NB4 (cell line): ENCODE data around the gene FITM1.

Experiments
- MAX ChIP-seq: IDR thresholded peaks from 2 replicates; pipeline ENCODE4 v1.6.1; 2011; ENCODE audit warnings: low read depth, low read length
- MYC ChIP-seq: IDR thresholded peaks from 2 replicates; pipeline ENCODE4 v1.6.1; 2011; ENCODE audit warnings: low read depth, low read length
- POLR2A ChIP-seq: IDR thresholded peaks from 2 replicates; pipeline ENCODE4 v1.6.1; 2011; ENCODE audit warnings: mild to moderate bottlenecking; ENCODE audit not compliant: insufficient read length; ENCODE audit errors: extremely low read depth
- TF ChIP-seq, protein P1 (sequence below): IDR thresholded peaks from one replicate; pipeline ENCODE4 v1.5.1; 2012; ENCODE audit warnings: low read depth, low read length

DNA sequence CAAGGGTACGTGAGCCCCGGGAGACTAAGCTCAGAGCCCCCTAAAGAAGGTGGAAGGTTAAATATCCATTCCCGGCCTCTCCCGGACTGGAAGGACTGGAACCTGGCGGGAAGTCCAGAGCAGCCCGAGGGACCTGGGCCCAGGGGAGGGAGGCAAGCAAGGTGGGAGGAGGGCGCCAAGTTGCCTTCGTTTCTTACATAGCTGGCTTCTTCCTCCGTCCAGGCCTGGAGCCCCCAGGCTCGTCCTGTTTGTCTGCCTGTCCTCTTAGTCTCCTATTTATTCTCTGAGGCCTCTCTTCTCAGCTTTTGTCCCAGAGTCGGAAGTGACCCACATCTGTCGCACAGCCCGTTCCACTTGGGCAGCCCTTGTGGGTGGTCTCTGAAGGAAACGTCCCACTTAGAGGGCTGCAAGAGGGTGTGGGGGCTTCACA, 35.6 kb upstream of the FITM1 start:
- no peak for TF ChIP-seq MYC
- TF ChIP-seq, protein P1, sequence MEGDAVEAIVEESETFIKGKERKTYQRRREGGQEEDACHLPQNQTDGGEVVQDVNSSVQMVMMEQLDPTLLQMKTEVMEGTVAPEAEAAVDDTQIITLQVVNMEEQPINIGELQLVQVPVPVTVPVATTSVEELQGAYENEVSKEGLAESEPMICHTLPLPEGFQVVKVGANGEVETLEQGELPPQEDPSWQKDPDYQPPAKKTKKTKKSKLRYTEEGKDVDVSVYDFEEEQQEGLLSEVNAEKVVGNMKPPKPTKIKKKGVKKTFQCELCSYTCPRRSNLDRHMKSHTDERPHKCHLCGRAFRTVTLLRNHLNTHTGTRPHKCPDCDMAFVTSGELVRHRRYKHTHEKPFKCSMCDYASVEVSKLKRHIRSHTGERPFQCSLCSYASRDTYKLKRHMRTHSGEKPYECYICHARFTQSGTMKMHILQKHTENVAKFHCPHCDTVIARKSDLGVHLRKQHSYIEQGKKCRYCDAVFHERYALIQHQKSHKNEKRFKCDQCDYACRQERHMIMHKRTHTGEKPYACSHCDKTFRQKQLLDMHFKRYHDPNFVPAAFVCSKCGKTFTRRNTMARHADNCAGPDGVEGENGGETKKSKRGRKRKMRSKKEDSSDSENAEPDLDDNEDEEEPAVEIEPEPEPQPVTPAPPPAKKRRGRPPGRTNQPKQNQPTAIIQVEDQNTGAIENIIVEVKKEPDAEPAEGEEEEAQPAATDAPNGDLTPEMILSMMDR = no peak
- no peak for TF ChIP-seq MAX
- TF ChIP-seq POLR2A = no peak
